NCI-H187 (cell line): ENCODE results near the gene EIF2S3B.

Experiments
- DNase-seq, 2 experiments: peaks; one replicate each; lab custom pipeline; 2025; lab: John Stamatoyannopoulos, UW

Gene EIF2S3B

DNA sequence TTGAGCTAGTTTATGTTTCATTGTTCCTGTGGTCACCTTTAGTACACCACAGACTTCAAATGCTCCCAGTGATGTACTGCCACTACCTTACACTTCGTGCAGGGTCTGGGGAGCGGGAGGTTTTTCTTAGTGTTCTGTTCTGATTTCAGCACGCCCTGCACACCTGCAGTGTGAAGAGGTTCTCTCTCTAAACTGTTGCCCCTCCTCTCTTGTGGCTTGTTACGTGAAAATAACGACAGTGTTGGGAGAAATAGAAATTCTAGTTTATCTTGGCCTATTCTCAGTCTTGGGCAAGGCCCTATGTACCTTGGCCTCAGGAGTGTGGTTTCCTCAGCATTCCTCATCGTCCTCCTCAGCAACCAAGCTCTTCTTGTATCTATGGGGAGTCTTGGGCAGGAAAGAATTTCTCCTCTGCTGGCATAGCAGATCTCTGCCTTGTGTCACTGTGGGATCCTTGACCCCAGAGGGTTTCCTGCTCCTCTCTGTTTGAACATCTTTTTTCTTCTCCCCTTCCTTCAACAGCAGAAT is 48.6 kb downstream of the EIF2S3B start:
- no peak for DNase-seq

- no peak for DNase-seq
Measured at GRCh38 chr12:10554756-10555481, 49.2 kb downstream of the EIF2S3B start.

- no peak for DNase-seq
Measured at GRCh38 chr12:10557329-10557728, 51.6 kb downstream of the EIF2S3B start.

DNA sequence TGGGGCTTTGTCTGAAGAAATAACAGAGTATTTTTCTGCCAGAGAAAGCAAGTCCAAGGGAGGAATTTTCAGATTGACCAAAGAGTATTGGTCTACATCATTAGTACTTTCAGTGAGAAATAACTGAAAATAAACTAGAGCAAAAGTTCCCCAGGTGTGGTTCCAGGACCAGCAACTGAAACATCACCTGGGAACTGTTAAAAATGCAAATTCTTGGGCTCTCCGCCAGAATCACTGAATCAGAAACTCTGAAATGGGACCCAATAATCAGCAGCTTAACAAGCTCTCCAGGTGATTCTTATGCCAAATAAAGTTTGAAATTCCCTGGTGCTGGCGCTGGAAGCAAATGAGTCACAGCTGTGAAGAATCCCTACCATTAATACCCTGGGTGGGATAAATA is 52.1 kb downstream of the EIF2S3B start:
- DNase-seq = no peak
